Activated naive CD8-positive, alpha-beta T cell treated with anti-CD3 and anti-CD28 coated beads, Interleukin-2, amount 10 ng/mL, durations not matched to agents 7 days and 5 days (primary cell): ENCODE measurements around the gene ATP8A2. TPM values are rescaled to one million over a fixed set of nuclear protein-coding genes. Genes with fewer than 3 reads are reported as not detected.
A peak's percentile ranks its signal among the peaks of the same experiment; 100 is the strongest.
"Not testable (repeated sequence)": the region's sequence is repeated elsewhere in the genome, so short reads cannot be mapped to it uniquely, and the experiment has no call there.

Experiments used
- ATAC-seq: fragments of 150-1000 bp; cut with Tn5 transposase; one replicate; pipeline ENCODE4 v1.10.0; 2021; ENCODE audit warnings: low read depth, moderate library complexity
- POLR2A ChIA-PET: fragments of 350-600 bp; sonication (Branson Sonifier 250); formaldehyde crosslinking; loops from one replicate; lab custom pipeline; 2021; ENCODE audit warnings: antibody characterized with exemption; lab: Charles Lee
- DNase-seq: peaks from one replicate; pipeline ENCODE4 v3.0.0; 2021
- H3K27ac Mint-ChIP-seq: one replicate; pipeline ENCODE4 v1.8.0; 2022; ENCODE audit warnings: mild to moderate bottlenecking, mixed read lengths
- H3K27me3 Mint-ChIP-seq: one replicate; pipeline ENCODE4 v1.8.0; 2022; ENCODE audit warnings: mild to moderate bottlenecking, moderate library complexity, mixed read lengths
- H3K36me3 Mint-ChIP-seq: one replicate; pipeline ENCODE4 v1.8.0; 2021; ENCODE audit warnings: mild to moderate bottlenecking, mixed read lengths
- H3K4me1 Mint-ChIP-seq: one replicate; pipeline ENCODE4 v1.8.0; 2021; ENCODE audit warnings: mixed read lengths
- H3K4me3 Mint-ChIP-seq: one replicate; pipeline ENCODE4 v1.8.0; 2022; ENCODE audit warnings: mild to moderate bottlenecking, moderate library complexity, mixed read lengths
- H3K9me3 Mint-ChIP-seq: one replicate; pipeline ENCODE4 v1.8.0; 2021; ENCODE audit warnings: mixed read lengths
- total RNA-seq, 2 experiments: library from RNA; stranded (reverse); gene quantifications; one replicate each; pipeline ENCODE4 v1.2.3, GENCODE V29; 2021

The ATP8A2 gene
- total RNA-seq, 2 experiments from 2014 or later: 1.4 to 1.7 TPM

DNA sequence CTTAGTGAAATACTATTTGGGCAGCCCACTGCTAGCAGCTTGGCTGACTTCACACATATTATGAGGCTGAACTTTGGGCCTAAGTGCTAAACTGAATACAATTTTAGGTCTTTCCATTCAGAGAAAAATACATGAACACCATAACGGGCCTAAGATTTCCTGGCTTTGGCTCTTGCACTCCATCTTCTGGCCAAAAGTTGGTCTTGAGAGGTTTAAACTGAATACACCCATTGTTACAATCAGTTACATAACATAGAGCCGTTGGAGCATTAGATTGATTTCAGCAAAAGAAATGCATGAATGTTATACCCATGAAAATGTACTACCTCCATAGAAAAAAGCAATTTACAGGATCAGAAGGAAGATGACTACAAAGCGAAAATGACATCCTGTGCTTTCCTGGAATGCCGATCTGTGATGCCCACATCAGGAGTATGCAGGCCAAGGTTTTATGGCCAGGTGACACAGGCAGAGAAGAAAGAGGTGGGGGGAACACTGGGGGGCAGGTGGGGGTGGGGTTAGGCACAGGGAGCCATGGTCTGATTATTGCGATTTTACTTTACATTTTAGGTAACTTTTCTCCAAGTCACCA, 691.2 kb downstream of the ATP8A2 start:
- no peak for DNase-seq
- Mint-ChIP-seq H3K36me3 (no peaks in the 10 kb centered on the region), H3K27ac (no peak overlapping the region), H3K9me3 (no peaks in the 10 kb centered on the region), H3K27me3 (peaks cover 10% of the 10 kb centered on the region), H3K4me1 (peaks cover 10% of the 10 kb centered on the region), H3K4me3 (no peak overlapping the region)
- ATAC-seq: peak; percentile 63
- POLR2A ChIA-PET: no interaction called here

DNA sequence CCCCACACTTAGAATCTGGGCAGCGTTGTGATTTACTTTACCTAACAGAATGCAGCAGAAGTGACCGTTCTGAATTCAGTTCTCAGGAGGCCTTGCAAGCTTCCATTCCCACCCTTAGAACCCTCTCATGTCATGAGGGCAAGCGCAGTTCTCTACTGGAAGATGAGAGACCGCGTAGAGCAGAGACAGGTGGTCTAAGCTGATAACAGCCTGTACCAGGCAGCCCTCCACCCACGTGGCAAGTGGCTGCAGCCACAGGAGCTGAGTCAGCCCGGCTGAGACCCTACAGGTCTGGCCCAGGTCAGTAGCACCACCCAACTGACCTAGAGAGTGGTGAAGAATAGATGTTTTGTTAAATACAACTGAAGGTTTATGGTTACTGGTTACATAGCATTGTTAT, 694.7 kb downstream of the ATP8A2 start:
- H3K27me3 Mint-ChIP-seq, H3K36me3 Mint-ChIP-seq, POLR2A ChIA-PET, DNase-seq, H3K4me3 Mint-ChIP-seq, H3K9me3 Mint-ChIP-seq, H3K27ac Mint-ChIP-seq, H3K4me1 Mint-ChIP-seq, ATAC-seq: not testable (repeated sequence)

DNA sequence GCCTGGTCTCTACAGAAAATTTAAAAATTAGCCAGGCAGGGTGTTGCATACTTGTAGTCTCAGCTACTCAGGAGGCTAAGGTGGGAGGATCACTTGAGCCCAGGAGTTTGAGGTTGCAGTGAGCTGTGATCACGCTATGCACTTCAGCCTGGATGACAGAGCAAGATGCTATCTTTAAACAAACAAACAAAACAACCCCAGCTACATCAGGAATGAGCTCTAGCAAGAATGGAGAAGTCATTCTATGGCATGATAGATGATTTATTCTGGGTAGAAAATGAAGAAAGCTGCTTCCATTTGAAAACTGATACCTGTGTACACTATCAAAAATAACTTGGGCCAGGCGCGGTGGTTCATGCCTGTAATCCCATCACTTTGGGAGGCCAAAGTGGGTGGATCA, 695.8 kb downstream of the ATP8A2 start:
- Mint-ChIP-seq H3K4me3 (no peak overlapping the region), H3K27me3 (peaks cover 13% of the 10 kb centered on the region), H3K4me1 (peaks cover 3% of the 10 kb centered on the region), H3K27ac (no peak overlapping the region), H3K36me3 (no peaks in the 10 kb centered on the region), H3K9me3 (no peaks in the 10 kb centered on the region)
- DNase-seq: no peak
- ATAC-seq: no peak
- POLR2A ChIA-PET: no interaction called here

DNA sequence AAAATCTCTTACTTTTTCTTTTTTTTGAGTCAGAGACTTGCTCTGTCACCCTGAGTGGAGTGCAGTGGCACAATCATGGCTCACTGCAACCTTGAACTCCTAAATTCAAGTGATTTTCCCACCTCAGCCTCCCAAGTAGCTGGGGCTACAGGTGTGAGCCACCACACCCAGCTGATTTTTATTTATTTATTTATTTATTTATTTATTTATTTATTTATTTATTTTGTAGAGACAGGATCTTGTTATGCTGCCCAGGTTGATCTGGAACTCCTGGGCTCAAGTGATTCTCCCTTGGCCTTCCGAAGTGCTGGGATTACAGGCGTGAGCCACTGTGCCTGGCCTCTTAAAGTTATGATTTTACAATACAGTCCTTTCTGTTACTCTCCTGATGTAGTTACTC, 696.6 kb downstream of the ATP8A2 start:
- POLR2A ChIA-PET, H3K4me1 Mint-ChIP-seq: not testable (repeated sequence)
- H3K27me3 Mint-ChIP-seq: peaks cover 15% of the 10 kb centered on the region

DNA sequence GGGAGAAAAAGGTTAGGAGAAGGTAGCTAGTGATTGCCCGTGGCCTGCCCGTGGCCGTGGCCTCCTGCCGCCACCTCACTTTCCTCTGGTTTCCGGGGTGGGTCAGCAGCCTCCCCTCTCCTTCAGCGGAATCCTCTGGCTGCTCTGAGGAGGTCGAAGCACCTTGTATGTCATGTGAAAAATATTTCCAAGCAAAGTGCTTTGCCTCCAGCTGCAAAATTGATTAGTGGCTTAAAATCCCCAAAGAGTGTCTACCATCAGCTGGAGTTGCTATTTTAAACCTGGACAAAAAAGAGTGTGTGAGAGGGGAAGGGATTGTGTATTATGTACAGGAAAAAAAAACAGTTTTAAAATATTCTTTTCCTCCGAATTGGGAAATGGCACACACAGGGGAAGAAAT, 697.9 kb downstream of the ATP8A2 start:
- H3K4me3 Mint-ChIP-seq, ATAC-seq, H3K9me3 Mint-ChIP-seq, H3K36me3 Mint-ChIP-seq, DNase-seq, POLR2A ChIA-PET, H3K27ac Mint-ChIP-seq, H3K4me1 Mint-ChIP-seq: not testable (repeated sequence)
- peaks cover 22% of the 10 kb centered on the region for H3K27me3 Mint-ChIP-seq

More for the DNA sequence above, 696.6 kb downstream of the ATP8A2 start:
- not testable (repeated sequence) for ATAC-seq, H3K9me3 Mint-ChIP-seq, H3K27ac Mint-ChIP-seq, H3K36me3 Mint-ChIP-seq, H3K4me3 Mint-ChIP-seq, DNase-seq

DNA sequence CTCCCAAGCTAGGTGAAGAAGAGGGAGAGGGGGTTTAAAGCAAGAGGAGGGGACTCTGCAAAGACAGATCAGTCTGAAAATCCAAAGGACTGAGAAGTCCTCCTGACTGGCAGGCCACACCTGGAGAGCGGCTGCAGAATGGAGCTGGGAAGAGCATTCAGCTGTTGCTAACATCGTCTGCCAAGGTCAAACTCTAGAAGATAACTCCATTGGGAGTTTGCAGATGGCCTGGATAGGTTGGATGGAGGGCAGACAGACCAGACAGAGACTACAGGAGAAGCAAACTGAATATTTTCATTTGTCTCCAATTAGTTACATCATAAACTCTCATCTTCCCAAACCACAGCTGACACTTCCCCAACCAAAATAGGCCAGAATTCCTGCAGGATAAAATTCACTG, 699.9 kb downstream of the ATP8A2 start:
- DNase-seq (no peak), ATAC-seq (no peak)
- no peak overlapping the region for H3K27ac Mint-ChIP-seq
- peaks cover 37% of the 10 kb centered on the region for H3K27me3 Mint-ChIP-seq
- H3K4me1 Mint-ChIP-seq: peaks cover 2% of the 10 kb centered on the region
- POLR2A ChIA-PET: no interaction called here
- H3K9me3 Mint-ChIP-seq: no peaks in the 10 kb centered on the region
- no peaks in the 10 kb centered on the region for H3K36me3 Mint-ChIP-seq
- no peak overlapping the region for H3K4me3 Mint-ChIP-seq

DNA sequence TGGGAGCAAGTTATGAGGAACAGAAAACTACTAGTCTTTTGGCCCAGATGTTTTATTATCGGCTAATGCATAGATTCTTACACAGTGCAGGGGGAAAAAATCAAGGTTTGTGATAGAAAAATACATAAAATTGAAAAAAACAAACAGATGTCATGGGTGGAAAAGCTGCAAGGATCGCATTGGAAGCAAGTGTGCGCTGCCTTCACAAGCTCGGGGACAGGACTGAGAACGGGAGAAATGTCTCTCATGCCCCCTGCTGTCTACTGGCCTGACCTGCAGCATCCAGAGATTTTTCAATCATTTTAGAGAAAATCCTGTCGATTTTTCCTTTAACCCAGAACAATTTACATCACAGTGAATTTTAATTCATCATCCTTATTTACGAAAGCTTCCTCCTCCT, 700.6 kb downstream of the ATP8A2 start:
- H3K36me3 Mint-ChIP-seq, H3K4me1 Mint-ChIP-seq, ATAC-seq, H3K4me3 Mint-ChIP-seq, POLR2A ChIA-PET, H3K9me3 Mint-ChIP-seq, H3K27ac Mint-ChIP-seq, DNase-seq: not testable (repeated sequence)
- H3K27me3 Mint-ChIP-seq: peaks cover 39% of the 10 kb centered on the region

DNA sequence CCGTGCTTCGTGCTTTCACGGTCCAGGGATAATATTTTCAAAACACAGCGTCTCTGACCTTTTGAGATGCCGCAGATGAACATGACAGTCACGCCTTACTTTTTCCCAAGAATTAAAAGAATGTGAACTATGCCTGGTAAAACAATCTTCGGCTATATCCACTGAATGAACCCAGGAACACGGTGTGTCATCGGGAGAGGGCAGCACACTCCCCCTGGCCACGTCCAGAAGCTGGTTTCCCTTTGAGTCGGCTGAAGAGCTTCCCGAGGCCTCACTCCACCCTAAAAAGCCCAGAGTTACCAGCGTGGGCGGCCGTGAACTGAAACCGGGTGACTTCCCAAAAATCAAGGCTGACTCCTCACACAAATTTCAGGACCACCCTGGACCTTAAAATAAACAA, 702.9 kb downstream of the ATP8A2 start:
- Mint-ChIP-seq H3K4me3 (no peak overlapping the region), H3K27me3 (peaks cover 39% of the 10 kb centered on the region), H3K9me3 (no peaks in the 10 kb centered on the region), H3K36me3 (no peaks in the 10 kb centered on the region), H3K4me1 (peaks cover 2% of the 10 kb centered on the region), H3K27ac (no peak overlapping the region)
- POLR2A ChIA-PET: no interaction called here
- ATAC-seq (no peak), DNase-seq (no peak)

Other genes with a start within 250 kb of the ATP8A2 start
- not detected for gene AMER2, start 199.7 kb upstream of the ATP8A2 start, total RNA-seq
- gene MTMR6, start 84.5 kb upstream of the ATP8A2 start, total RNA-seq: 10 to 100 TPM; 17.5 to 20.1 TPM
- 10 to 100 TPM; 70.1 to 83.0 TPM for gene NUP58, start 70.3 kb upstream of the ATP8A2 start, total RNA-seq